NB4 (cell line): ENCODE results near the gene TMEM174.

ENCODE experiments used
- DNase-seq: peaks from one replicate; pipeline ENCODE4 v3.0.0; 2010; ENCODE audit warnings: low read depth
- H3K4me3 ChIP-seq: one replicate; pipeline ENCODE4 v1.5.1; 2011; ENCODE audit warnings: mild to moderate bottlenecking, low read depth, low read length, moderate library complexity
- CTCF ChIP-seq: IDR thresholded peaks from one replicate; pipeline ENCODE4 v1.5.1; 2012; ENCODE audit warnings: low read depth, low read length
- MYC ChIP-seq: IDR thresholded peaks from 2 replicates; pipeline ENCODE4 v1.6.1; 2011; ENCODE audit warnings: low read depth, low read length
- POLR2A ChIP-seq: IDR thresholded peaks from 2 replicates; pipeline ENCODE4 v1.6.1; 2011; ENCODE audit warnings: mild to moderate bottlenecking; ENCODE audit not compliant: insufficient read length; ENCODE audit errors: extremely low read depth
- TF ChIP-seq, protein P1 (sequence below): IDR thresholded peaks from 2 replicates; pipeline ENCODE4 v1.6.1; 2011; ENCODE audit warnings: low read depth, low read length

Gene TMEM174

DNA sequence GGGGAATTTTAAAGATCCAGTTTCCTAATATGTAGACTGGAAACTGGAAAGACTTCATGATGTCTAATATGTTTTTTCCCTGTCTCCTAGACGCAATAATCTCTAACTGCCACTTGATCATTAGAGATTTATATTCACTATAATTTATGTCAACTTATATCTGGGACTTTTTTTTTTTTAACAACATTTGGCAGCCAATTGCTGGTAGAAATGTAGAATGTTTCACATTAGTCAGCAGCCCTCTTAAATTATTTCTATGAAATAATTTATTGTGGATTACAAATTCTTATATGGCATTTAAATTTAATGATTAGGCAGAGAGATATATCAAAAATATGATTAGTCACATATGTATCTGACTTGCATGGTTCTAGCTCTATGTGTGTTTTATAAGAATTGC lies 48.2 kb downstream of the TMEM174 start:
- no peak overlapping the region for H3K4me3 ChIP-seq
- TF ChIP-seq, protein P1, sequence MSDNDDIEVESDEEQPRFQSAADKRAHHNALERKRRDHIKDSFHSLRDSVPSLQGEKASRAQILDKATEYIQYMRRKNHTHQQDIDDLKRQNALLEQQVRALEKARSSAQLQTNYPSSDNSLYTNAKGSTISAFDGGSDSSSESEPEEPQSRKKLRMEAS, result no peak
- no peak for TF ChIP-seq CTCF
- no peak for TF ChIP-seq MYC
- no peak for TF ChIP-seq POLR2A
- no peak for DNase-seq

- H3K4me3 ChIP-seq, result no peak overlapping the region
- no peak for DNase-seq
- TF ChIP-seq CTCF, result no peak
- no peak for TF ChIP-seq POLR2A
Observed at GRCh38 chr5:73221726-73222125, 48.7 kb downstream of the TMEM174 start.

DNA sequence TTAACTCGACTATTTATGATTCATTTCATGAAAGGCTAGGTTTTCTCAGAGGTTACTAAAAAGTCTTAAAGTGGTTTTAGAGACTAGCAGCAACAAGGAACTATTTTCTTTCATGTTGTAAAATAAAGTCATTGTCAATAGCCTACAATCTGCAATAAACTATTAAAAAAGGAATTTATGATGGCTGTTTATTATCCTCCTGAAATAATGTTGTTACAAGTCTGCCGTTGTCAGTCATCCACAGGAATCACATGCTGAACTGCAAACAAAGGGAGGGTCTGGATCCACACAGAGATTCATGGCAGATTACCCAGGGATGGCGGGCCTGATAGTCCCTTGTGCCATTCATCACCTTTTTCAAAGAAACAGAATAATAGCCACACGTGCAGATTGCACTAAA lies 49.2 kb downstream of the TMEM174 start:
- H3K4me3 ChIP-seq, result no peak overlapping the region
- no peak for TF ChIP-seq MYC
- no peak for TF ChIP-seq CTCF
- TF ChIP-seq, protein P1, result no peak
- no peak for TF ChIP-seq POLR2A
- DNase-seq, result no peak
